K562 (cell line): ENCODE results near the gene TPRG1L. TPM values are rescaled to one million over a fixed set of nuclear protein-coding genes. Genes with fewer than 3 reads are reported as not detected.

ENCODE experiments used
- ATAC-seq: fragments of 200-7000 bp; cut with Tn5 transposase; 3 replicates; pipeline ENCODE4 v1.9.1; 2020; ENCODE audit warnings: moderate library complexity
- BruUV-seq: library from RNA; stranded (reverse); fragments of 400-500 nt; replicated peaks from 2 replicates; lab custom pipeline; 2021; lab: Mats Ljungman, UMichigan
- CTCF ChIA-PET: fragments of 300-600 bp; formaldehyde crosslinking; extraction: SDS; loops from one replicate; lab custom pipeline; 2021; ENCODE audit warnings: low intra/inter-chr PET ratio; lab: Yijun Ruan, JAX
- POLR2A ChIA-PET: fragments of 300-600, 350-650 bp; sonication (Branson Sonifier 250); formaldehyde crosslinking; extraction: SDS; loops from one replicate; lab custom pipeline; 2021; ENCODE audit warnings: antibody characterized with exemption, inconsistent platforms; lab: Yijun Ruan, JAX
- DNase-seq, 4 experiments: peaks; one replicate each; pipeline versions ENCODE4 v3.0.0 to v3.0.0-alpha.2; 2011 to 2018; ENCODE audit warnings: low spot score in 3 of 4, mixed read lengths in 3 of 4; ENCODE audit errors: extremely low read depth in 1 of 4
- FAIRE-seq: peaks from 2 replicates; lab custom pipeline; 2011; peaks lifted over from hg19 to GRCh38; lab: Jason Lieb, UNC
- H2AFZ ChIP-seq: 2 replicates; pipeline ENCODE4 v1.6.0; 2011; ENCODE audit warnings: low read depth, low read length, control low read depth, inconsistent platforms
- H3K27ac ChIP-seq: fragments of 200-600 bp; 3 replicates; pipeline ENCODE4 v1.8.0; 2011; ENCODE audit warnings: low read depth, mild to moderate bottlenecking, control low read depth, inconsistent platforms, low read length, moderate library complexity, mixed read lengths; ENCODE audit errors: extremely low read depth
- H3K27me3 ChIP-seq, 2 experiments: fragments of 300-600 bp in 1 of 2; 2 replicates in 1 of 2; 3 replicates in 1 of 2; pipeline versions ENCODE4 v1.6.0 to v1.8.0; 2011; ENCODE audit warnings: inconsistent platforms in 2 of 2, low read length in 2 of 2, mild to moderate bottlenecking in 1 of 2, mixed read lengths in 1 of 2, moderate library complexity in 1 of 2; ENCODE audit not compliant: control insufficient read depth in 2 of 2, insufficient read depth in 2 of 2
- H3K36me3 ChIP-seq: fragments of 300-600 bp; 3 replicates; pipeline ENCODE4 v1.8.0; 2011; ENCODE audit warnings: mild to moderate bottlenecking, low read length, inconsistent platforms; ENCODE audit not compliant: control insufficient read depth, insufficient read depth
- H3K4me1 ChIP-seq, 2 experiments: fragments of 200-600 bp in 1 of 2; replicated peaks in 1 of 2; 2 replicates in 1 of 2; 3 replicates in 1 of 2; pipeline versions ENCODE4 v1.5.1 to v1.8.0; 2011; ENCODE audit warnings: inconsistent platforms in 2 of 2, low read length in 2 of 2, mild to moderate bottlenecking in 1 of 2, mixed read lengths in 1 of 2, moderate library complexity in 1 of 2; ENCODE audit not compliant: control insufficient read depth in 2 of 2, insufficient read depth in 2 of 2
- H3K4me2 ChIP-seq: 2 replicates; pipeline ENCODE4 v1.6.1; 2011; ENCODE audit warnings: low read length, control low read depth, inconsistent platforms, mixed read lengths; ENCODE audit not compliant: insufficient read depth
- H3K4me3 ChIP-seq: fragments of 200-600 bp; sonication (generic), shearing (Covaris generic); 2 replicates; pipeline ENCODE4 v1.5.1; 2016; ENCODE audit warnings: control low read depth, inconsistent platforms
- H3K79me2 ChIP-seq: fragments of 200-600 bp; 3 replicates; pipeline ENCODE4 v1.8.0; 2011; ENCODE audit warnings: low read length, inconsistent platforms; ENCODE audit not compliant: control insufficient read depth, insufficient read depth
- H3K9ac ChIP-seq, 2 experiments: 2 replicates each; pipeline versions ENCODE4 v1.6.0 to v1.6.1; 2011; ENCODE audit warnings: low read depth in 2 of 2, low read length in 2 of 2, control low read depth in 1 of 2, inconsistent platforms in 1 of 2, mild to moderate bottlenecking in 1 of 2, mixed read lengths in 1 of 2; ENCODE audit not compliant: insufficient read depth in 1 of 2
- H3K9me1 ChIP-seq: one replicate; pipeline ENCODE4 v1.6.0; 2011; ENCODE audit warnings: inconsistent platforms, mild to moderate bottlenecking, low read length, moderate library complexity; ENCODE audit not compliant: control insufficient read depth, insufficient read depth
- H3K9me3 ChIP-seq: replicated peaks from 2 replicates; pipeline ENCODE4 v1.5.1; 2011; ENCODE audit warnings: low read depth, low read length, inconsistent platforms; ENCODE audit not compliant: control insufficient read depth, insufficient read depth
- H4K20me1 ChIP-seq: replicated peaks from 2 replicates; pipeline ENCODE4 v1.6.1; 2011; ENCODE audit warnings: low read length, inconsistent platforms, mixed read lengths; ENCODE audit not compliant: control insufficient read depth, insufficient read depth
- HNRNPUL1 ChIP-seq: fragments of 200-400 bp; formaldehyde crosslinking; IDR thresholded peaks from 2 replicates; pipeline ENCODE4 v1.6.1; 2017; ENCODE audit warnings: low read length
- SIX5 ChIP-seq, 2 experiments: IDR thresholded peaks; 2 replicates each; pipeline ENCODE4 v1.6.1; 2011; ENCODE audit warnings: low read length in 2 of 2, borderline replicate concordance in 1 of 2, low read depth in 1 of 2, mild to moderate bottlenecking in 1 of 2, moderate library complexity in 1 of 2; ENCODE audit not compliant: insufficient read depth in 1 of 2
- SRSF1 ChIP-seq: fragments of 200-400 bp; formaldehyde crosslinking; IDR thresholded peaks from 2 replicates; pipeline ENCODE4 v1.6.1; 2017; ENCODE audit warnings: mild to moderate bottlenecking, low read depth, low read length, moderate library complexity
- ZNF121 ChIP-seq: sonication (generic); formaldehyde crosslinking; conservative IDR thresholded peaks from 2 replicates; pipeline ENCODE4 v1.8.0; 2022; ENCODE audit warnings: missing genetic modification reagents
- ZNF384 ChIP-seq: IDR thresholded peaks from 2 replicates; pipeline ENCODE4 v1.6.1; 2012; ENCODE audit warnings: low read depth, low read length, improper control_type of control experiment
- WGBS: fragments of 100-300 bp; shearing (Covaris generic); methylation state at CpG from one replicate; pipeline ENCODE4 v1.1.6; 2016; ENCODE audit warnings: low coverage, mixed read lengths; ENCODE audit not compliant: insufficient coverage; ENCODE audit errors: missing lambda C conversion rate; 5-methylcytosine and 5-hydroxymethylcytosine counted together
- in situ Hi-C: fragments of 300-500 bp; cut with MboI; formaldehyde crosslinking; loops from 4 replicates; pipeline ENCODE4 v1.15.0; 2018; ENCODE audit warnings: inconsistent platforms, mixed read lengths
- intact Hi-C: fragments of 100-400 bp; cut with micrococcal nuclease; formaldehyde crosslinking; loops from 2 replicates; pipeline ENCODE4 v1.14.2; 2022
- polyA plus RNA-seq, 8 experiments: library from polyadenylated mRNA; depleted of rRNA in 4 of 8; stranded (reverse) in 5 of 8; unstranded in 3 of 8; fragments of >200 nt; fragmentation: Nextera tagmentation in 2 of 8; fragmentation: Illumina TruSeq in 1 of 8; extraction: Ambion mirVana in 2 of 8; extraction: Trizol in 1 of 8; gene quantifications; 2 replicates each; pipeline versions ENCODE4 v1.2.1 to v1.2.3, GENCODE V29; 2011 to 2014; ENCODE audit warnings: inconsistent platforms in 1 of 8, missing spikeins in 1 of 8
- total RNA-seq, 7 experiments: library from RNA; depleted of rRNA in 6 of 7; stranded (reverse); fragments of >200 nt in 6 of 7; fragmentation: Illumina TruSeq in 2 of 7; extraction: Trizol in 2 of 7; gene quantifications; 2 replicates each; pipeline versions ENCODE4 v1.2.1 to v1.2.3, GENCODE V29; 2011 to 2021; ENCODE audit warnings: low replicate concordance in 1 of 7
- TF ChIP-seq, protein P1 (sequence below): fragments of 200-400 bp; formaldehyde crosslinking; IDR thresholded peaks from 2 replicates; pipeline ENCODE4 v1.6.1; 2017; ENCODE audit warnings: mild to moderate bottlenecking, low read depth, low read length, moderate library complexity
- TF ChIP-seq, protein P2 (sequence below): sonication (generic); formaldehyde crosslinking; IDR thresholded peaks from 2 replicates; pipeline ENCODE4 v1.8.0; 2022; ENCODE audit warnings: mild to moderate bottlenecking, missing genetic modification reagents

The TPRG1L gene
- total and polyA plus RNA-seq, 9 of the 15 experiments (the other 6 are each of a cell fraction or from before 2014, with no cell fraction given): 1.6 to 11.0 (median 6.2) TPM

DNA sequence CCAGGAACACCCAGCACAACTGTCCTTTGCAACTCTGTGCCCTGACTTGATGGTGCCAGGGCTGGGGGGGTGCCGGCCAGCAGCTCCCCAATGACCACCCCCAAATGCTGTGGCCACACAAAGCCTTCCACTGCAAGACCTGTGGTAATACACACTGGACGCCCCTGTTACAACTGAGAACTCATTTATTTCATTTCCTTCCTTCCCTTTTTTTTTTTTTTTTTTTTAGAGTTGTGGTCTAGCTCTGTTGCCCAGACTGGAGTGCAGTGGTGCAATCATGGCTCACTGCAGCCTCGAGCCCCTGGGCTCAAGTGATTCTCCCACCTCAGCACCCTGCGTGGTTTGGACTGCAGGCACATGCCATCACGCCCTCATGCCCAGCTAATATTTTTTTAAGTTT, 52.7 kb downstream of the TPRG1L start:
- DNase-seq: no peak
- Histone ChIP-seq H3K4me2 (no peak overlapping the region), H3K27me3 (peaks cover 22 to 70% of the 10 kb centered on the region in 2 experiments; a peak in 4 of 5 replicates), H3K27ac (no peak overlapping the region), H2AFZ (no peak overlapping the region), H3K79me2 (no peaks in the 10 kb centered on the region), H4K20me1 (peaks cover 43% of the 10 kb centered on the region), H3K9me1 (peaks cover 4% of the 10 kb centered on the region), H3K36me3 (no peaks in the 10 kb centered on the region), H3K4me1 (peaks cover 3 to 69% of the 10 kb centered on the region in 2 experiments; a peak in 3 of 5 replicates), H3K4me3 (no peak overlapping the region), H3K9ac (no peak overlapping the region), H3K9me3 (no peaks in the 10 kb centered on the region)
- no peak for FAIRE-seq
- ChIA-PET CTCF (no interaction called here), POLR2A (interaction anchor here (0.5 to 1.0 kb wide), 5 partner anchors 8 to 115 kb away, joined by 3 read pairs; no protein-coding TSS in a partner anchor)
- intact Hi-C loops (no loop called here), in situ Hi-C loops (no loop called here)
- BruUV-seq: no TSS peak
- 15% methylated on average over 5 of the region's 5 CpGs for WGBS
- no peak for ATAC-seq
- TF ChIP-seq SRSF1 (no peak), ZNF384 (0 out of 2 replicates have a peak, but pooled peaks have one; percentile 13), ZNF121 (peak; percentile 39; the same call in 1 of the 2 replicates)

DNA sequence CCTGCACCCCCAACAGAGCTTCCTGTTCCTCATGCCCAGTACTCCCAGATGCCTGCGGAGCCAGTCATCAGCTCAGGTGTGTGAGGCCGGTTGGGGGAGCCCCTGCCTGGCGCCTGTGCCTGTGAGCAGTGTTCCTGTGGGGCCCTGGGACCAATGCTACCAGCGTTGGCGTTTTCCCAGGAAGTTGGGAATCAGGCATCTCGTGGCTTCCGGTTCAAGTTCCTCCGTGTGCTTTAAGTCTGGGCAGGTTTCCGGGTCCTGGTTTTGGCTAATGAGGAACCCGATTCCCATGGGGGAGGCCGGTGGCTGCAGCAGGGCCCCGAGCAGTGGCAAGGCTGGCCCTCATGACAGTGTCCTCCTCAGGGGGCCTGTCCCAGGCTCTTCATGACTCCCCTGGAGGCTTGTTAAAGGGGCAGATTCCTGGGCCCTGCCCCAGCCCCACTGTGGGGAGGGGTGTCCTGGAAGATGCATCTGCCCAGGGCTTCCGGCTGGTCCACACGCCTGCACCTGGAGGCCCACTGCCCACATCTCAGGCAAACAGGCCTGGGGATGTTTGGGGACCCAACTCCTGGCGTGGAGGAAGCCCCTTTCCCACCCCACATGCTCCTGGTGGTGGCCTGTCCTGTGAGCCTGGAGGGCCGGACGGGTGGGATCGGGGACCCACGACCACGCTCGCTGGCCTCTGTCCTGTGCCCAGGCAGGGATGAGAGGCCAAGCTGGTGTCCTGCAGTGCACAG, 53.7 kb downstream of the TPRG1L start:
- Histone ChIP-seq H4K20me1 (peaks cover 43% of the 10 kb centered on the region), H3K9ac (peak overlapping the region in 1 of 2 experiments; percentile 64; a peak in 2 of 4 replicates), H3K9me3 (no peaks in the 10 kb centered on the region), H2AFZ (0 out of 2 replicates have a peak overlapping the region, but pooled peaks have one; percentile 9), H3K79me2 (no peaks in the 10 kb centered on the region), H3K27me3 (peaks cover 12 to 70% of the 10 kb centered on the region in 2 experiments; a peak in 4 of 5 replicates), H3K36me3 (no peaks in the 10 kb centered on the region), H3K9me1 (peaks cover 4% of the 10 kb centered on the region), H3K4me2 (no peak overlapping the region), H3K4me3 (no peak overlapping the region), H3K4me1 (peaks cover 3 to 62% of the 10 kb centered on the region in 2 experiments; a peak in 3 of 5 replicates), H3K27ac (no peak overlapping the region)
- POLR2A ChIA-PET: no interaction called here
- BruUV-seq: no TSS peak
- CTCF ChIA-PET: no interaction called here
- 39% methylated on average over 21 of the region's 21 CpGs for WGBS
- peak; percentile 5; the same call in 1 of the 3 replicates for ATAC-seq
- intact Hi-C loops (no loop called here), in situ Hi-C loops (no loop called here)
- DNase-seq: no peak
- FAIRE-seq: no peak
- TF ChIP-seq, protein P1, sequence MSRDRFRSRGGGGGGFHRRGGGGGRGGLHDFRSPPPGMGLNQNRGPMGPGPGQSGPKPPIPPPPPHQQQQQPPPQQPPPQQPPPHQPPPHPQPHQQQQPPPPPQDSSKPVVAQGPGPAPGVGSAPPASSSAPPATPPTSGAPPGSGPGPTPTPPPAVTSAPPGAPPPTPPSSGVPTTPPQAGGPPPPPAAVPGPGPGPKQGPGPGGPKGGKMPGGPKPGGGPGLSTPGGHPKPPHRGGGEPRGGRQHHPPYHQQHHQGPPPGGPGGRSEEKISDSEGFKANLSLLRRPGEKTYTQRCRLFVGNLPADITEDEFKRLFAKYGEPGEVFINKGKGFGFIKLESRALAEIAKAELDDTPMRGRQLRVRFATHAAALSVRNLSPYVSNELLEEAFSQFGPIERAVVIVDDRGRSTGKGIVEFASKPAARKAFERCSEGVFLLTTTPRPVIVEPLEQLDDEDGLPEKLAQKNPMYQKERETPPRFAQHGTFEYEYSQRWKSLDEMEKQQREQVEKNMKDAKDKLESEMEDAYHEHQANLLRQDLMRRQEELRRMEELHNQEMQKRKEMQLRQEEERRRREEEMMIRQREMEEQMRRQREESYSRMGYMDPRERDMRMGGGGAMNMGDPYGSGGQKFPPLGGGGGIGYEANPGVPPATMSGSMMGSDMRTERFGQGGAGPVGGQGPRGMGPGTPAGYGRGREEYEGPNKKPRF: no peak
- no peak for TF ChIP-seq SIX5 (IDR thresholded peaks at IDR 0.05; ENCODE audit: borderline replicate concordance in 1 of 2, insufficient read depth in 1 of 2, low read depth in 1 of 2, low read length in 2 of 2)
- no peak for TF ChIP-seq HNRNPUL1
- TF ChIP-seq, protein P2, sequence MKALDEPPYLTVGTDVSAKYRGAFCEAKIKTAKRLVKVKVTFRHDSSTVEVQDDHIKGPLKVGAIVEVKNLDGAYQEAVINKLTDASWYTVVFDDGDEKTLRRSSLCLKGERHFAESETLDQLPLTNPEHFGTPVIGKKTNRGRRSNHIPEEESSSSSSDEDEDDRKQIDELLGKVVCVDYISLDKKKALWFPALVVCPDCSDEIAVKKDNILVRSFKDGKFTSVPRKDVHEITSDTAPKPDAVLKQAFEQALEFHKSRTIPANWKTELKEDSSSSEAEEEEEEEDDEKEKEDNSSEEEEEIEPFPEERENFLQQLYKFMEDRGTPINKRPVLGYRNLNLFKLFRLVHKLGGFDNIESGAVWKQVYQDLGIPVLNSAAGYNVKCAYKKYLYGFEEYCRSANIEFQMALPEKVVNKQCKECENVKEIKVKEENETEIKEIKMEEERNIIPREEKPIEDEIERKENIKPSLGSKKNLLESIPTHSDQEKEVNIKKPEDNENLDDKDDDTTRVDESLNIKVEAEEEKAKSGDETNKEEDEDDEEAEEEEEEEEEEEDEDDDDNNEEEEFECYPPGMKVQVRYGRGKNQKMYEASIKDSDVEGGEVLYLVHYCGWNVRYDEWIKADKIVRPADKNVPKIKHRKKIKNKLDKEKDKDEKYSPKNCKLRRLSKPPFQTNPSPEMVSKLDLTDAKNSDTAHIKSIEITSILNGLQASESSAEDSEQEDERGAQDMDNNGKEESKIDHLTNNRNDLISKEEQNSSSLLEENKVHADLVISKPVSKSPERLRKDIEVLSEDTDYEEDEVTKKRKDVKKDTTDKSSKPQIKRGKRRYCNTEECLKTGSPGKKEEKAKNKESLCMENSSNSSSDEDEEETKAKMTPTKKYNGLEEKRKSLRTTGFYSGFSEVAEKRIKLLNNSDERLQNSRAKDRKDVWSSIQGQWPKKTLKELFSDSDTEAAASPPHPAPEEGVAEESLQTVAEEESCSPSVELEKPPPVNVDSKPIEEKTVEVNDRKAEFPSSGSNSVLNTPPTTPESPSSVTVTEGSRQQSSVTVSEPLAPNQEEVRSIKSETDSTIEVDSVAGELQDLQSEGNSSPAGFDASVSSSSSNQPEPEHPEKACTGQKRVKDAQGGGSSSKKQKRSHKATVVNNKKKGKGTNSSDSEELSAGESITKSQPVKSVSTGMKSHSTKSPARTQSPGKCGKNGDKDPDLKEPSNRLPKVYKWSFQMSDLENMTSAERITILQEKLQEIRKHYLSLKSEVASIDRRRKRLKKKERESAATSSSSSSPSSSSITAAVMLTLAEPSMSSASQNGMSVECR (CRISPR knock-in tag): peak; percentile 28; the same call in 1 of the 2 replicates
